ENCODE measurements around the gene TSSK6.

TSSK6 gene

GRCh38 chr19:19542507-19542906 is 27.2 kb upstream of the TSSK6 start:
- TF ChIP-seq CTCF (IDR thresholded peaks at IDR 0.05; ENCODE audit: control extremely low read depth, extremely low read depth, low read depth, missing control alignments) = no peak
- ChIA-PET POLR2A (no interaction called here), CTCF (interaction anchor here (2.3 to 16.5 kb wide), 2 partner anchors 8 to 10 kb away, joined by 11 to 251 read pairs; partner anchors contain the start of genes CILP2 and YJEFN3)
- no peak for DNase-seq (ENCODE audit: extremely low spot score)

GRCh38 chr19:19541616-19542015 is 26.3 kb upstream of the TSSK6 start:
- DNase-seq (ENCODE audit: extremely low spot score) = no peak
- POLR2A ChIA-PET = no interaction called here
- CTCF ChIA-PET = interaction anchor here (1.3 to 14.9 kb wide), 3 partner anchors 9 to 12 kb away, joined by 3 to 251 read pairs (median 18); no protein-coding TSS in a partner anchor
- no peak for TF ChIP-seq CTCF (IDR thresholded peaks at IDR 0.05; ENCODE audit: control extremely low read depth, extremely low read depth, low read depth, missing control alignments)

GRCh38 chr19:19540715-19541515 is 25.6 kb upstream of the TSSK6 start:
- DNase-seq (ENCODE audit: extremely low spot score) = peak; percentile 88
- no peak for TF ChIP-seq CTCF (IDR thresholded peaks at IDR 0.05; ENCODE audit: control extremely low read depth, extremely low read depth, low read depth, missing control alignments)
- POLR2A ChIA-PET = interaction anchor here (0.6 kb wide), 1 partner anchor 176 kb away, joined by 5 read pairs; no protein-coding TSS in a partner anchor
- CTCF ChIA-PET = interaction anchor here (1.3 to 14.9 kb wide), 3 partner anchors 9 to 12 kb away, joined by 3 to 251 read pairs (median 18); no protein-coding TSS in a partner anchor

- ChIA-PET POLR2A (no interaction called here), CTCF (interaction anchor here (1.3 to 14.9 kb wide), 3 partner anchors 8 to 11 kb away, joined by 3 to 251 read pairs (median 18); no protein-coding TSS in a partner anchor)
- peak; percentile 83 for DNase-seq (ENCODE audit: extremely low spot score)
- TF ChIP-seq CTCF (IDR thresholded peaks at IDR 0.05; ENCODE audit: control extremely low read depth, extremely low read depth, low read depth, missing control alignments) = no peak
Measured at GRCh38 chr19:19540064-19540714, 24.8 kb upstream of the TSSK6 start.

GRCh38 chr19:19539698-19540063 is 24.3 kb upstream of the TSSK6 start:
- ChIA-PET CTCF (interaction anchor here (3.0 to 14.9 kb wide), 2 partner anchors 8 to 11 kb away, joined by 18 to 251 read pairs; no protein-coding TSS in a partner anchor), POLR2A (no interaction called here)
- no peak for DNase-seq (ENCODE audit: extremely low spot score)
- TF ChIP-seq CTCF (IDR thresholded peaks at IDR 0.05; ENCODE audit: control extremely low read depth, extremely low read depth, low read depth, missing control alignments) = no peak

GRCh38 chr19:19538785-19539166 is 23.4 kb upstream of the TSSK6 start:
- DNase-seq (ENCODE audit: extremely low spot score) = no peak
- ChIA-PET CTCF (interaction anchor here (3.0 to 14.9 kb wide), 2 partner anchors 7 to 12 kb away, joined by 18 to 251 read pairs; no protein-coding TSS in a partner anchor), POLR2A (no interaction called here)
- no peak for TF ChIP-seq CTCF (IDR thresholded peaks at IDR 0.05; ENCODE audit: control extremely low read depth, extremely low read depth, low read depth, missing control alignments)
